ENCODE measurements around the gene NDUFS8. TPM values are rescaled to one million over a fixed set of nuclear protein-coding genes. Genes with fewer than 3 reads are reported as not detected.

Gene NDUFS8
- total and polyA plus RNA-seq, 10 of the 15 experiments (the other 5 are each of a cell fraction or from before 2014, with no cell fraction given): 17.6 to 308 (median 120) TPM

DNA sequence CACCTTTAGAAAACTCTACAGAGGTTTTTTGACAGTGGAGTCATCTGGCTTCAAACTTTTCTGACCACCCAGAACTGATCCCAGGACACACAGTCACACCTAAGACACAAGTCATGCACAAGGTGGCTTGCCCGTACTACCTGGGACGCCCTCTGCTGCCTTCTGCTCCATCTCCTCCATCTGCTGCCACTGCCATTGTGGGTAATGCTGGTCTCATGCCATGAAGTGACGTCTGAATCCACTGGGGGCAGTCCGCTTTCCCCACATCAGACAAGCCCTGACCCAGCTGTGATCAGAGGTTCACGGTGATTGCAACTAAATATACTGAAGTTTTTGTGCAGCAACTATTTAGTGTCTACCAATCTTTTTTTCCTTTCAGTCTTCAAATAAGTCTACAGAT, 5.4 kb upstream of the NDUFS8 start:
- H3K27ac ChIP-seq (ENCODE audit: control insufficient read depth, insufficient read depth): no peak overlapping the region
- no peaks in the 10 kb centered on the region for H3K27me3 ChIP-seq (replicated peaks in 1 of 2; ENCODE audit: control insufficient read depth in 2 of 2, insufficient read depth in 2 of 2, low read length in 1 of 2)
- no peak overlapping the region for H3K4me3 ChIP-seq
- H4K20me1 ChIP-seq (ENCODE audit: control insufficient read depth, insufficient read depth): no peaks in the 10 kb centered on the region
- ChIA-PET CTCF (interaction anchor here (0.6 to 1.3 kb wide), 2 partner anchors 181 to 184 kb away, joined by 3 to 4 read pairs; no protein-coding TSS in a partner anchor), RAD21 (ENCODE audit: unreplicated experiment) (no interaction called here), POLR2A (no interaction called here), SMC1A (ENCODE audit: uncharacterized antibody, unreplicated experiment) (no interaction called here)
- TF ChIP-seq, protein P1, sequence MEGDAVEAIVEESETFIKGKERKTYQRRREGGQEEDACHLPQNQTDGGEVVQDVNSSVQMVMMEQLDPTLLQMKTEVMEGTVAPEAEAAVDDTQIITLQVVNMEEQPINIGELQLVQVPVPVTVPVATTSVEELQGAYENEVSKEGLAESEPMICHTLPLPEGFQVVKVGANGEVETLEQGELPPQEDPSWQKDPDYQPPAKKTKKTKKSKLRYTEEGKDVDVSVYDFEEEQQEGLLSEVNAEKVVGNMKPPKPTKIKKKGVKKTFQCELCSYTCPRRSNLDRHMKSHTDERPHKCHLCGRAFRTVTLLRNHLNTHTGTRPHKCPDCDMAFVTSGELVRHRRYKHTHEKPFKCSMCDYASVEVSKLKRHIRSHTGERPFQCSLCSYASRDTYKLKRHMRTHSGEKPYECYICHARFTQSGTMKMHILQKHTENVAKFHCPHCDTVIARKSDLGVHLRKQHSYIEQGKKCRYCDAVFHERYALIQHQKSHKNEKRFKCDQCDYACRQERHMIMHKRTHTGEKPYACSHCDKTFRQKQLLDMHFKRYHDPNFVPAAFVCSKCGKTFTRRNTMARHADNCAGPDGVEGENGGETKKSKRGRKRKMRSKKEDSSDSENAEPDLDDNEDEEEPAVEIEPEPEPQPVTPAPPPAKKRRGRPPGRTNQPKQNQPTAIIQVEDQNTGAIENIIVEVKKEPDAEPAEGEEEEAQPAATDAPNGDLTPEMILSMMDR (IDR thresholded peaks at IDR 0.05 in 2 of 3, conservative IDR thresholded peaks at IDR 0.05 in 1 of 3; ENCODE audit: control insufficient read depth in 2 of 3, extremely low read depth in 1 of 3, insufficient read depth in 1 of 3, low read depth in 3 of 3, low read length in 3 of 3): peak in 1 of 3 experiments; percentile 20; a peak in 1 of 6 replicates
- TF ChIP-seq, protein P2, sequence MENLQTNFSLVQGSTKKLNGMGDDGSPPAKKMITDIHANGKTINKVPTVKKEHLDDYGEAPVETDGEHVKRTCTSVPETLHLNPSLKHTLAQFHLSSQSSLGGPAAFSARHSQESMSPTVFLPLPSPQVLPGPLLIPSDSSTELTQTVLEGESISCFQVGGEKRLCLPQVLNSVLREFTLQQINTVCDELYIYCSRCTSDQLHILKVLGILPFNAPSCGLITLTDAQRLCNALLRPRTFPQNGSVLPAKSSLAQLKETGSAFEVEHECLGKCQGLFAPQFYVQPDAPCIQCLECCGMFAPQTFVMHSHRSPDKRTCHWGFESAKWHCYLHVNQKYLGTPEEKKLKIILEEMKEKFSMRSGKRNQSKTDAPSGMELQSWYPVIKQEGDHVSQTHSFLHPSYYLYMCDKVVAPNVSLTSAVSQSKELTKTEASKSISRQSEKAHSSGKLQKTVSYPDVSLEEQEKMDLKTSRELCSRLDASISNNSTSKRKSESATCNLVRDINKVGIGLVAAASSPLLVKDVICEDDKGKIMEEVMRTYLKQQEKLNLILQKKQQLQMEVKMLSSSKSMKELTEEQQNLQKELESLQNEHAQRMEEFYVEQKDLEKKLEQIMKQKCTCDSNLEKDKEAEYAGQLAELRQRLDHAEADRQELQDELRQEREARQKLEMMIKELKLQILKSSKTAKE (IDR thresholded peaks at IDR 0.05; ENCODE audit: low read depth, poor library complexity, severe bottlenecking): no peak
- H3K4me2 ChIP-seq (ENCODE audit: control insufficient read depth, insufficient read depth): no peak overlapping the region
- H3K9me3 ChIP-seq (replicated peaks; ENCODE audit: control insufficient read depth, insufficient read depth, low read length): no peaks in the 10 kb centered on the region
- 1% methylated on average over 5 of the region's 5 CpGs for WGBS (ENCODE audit: insufficient coverage, insufficient replicate concordance, low lambda C conversion rate, missing lambda C conversion rate)
- peaks cover 2% of the 10 kb centered on the region for H3K79me2 ChIP-seq (ENCODE audit: control insufficient read depth, insufficient read depth, low read length)
- DNase-seq (ENCODE audit: low read depth, low spot score): no peak
- no peak overlapping the region for H3K9ac ChIP-seq (ENCODE audit: control insufficient read depth, insufficient read depth, low read length)
- intact Hi-C loops (cut with micrococcal nuclease; ENCODE audit: unreplicated experiment): loop anchor here (10.0 kb wide), 1 partner anchor 430 kb away; no protein-coding TSS in a partner anchor
- H3K36me3 ChIP-seq (ENCODE audit: control insufficient read depth in 2 of 2, insufficient read depth in 2 of 2, low read length in 1 of 2): no peaks in the 10 kb centered on the region
- ATAC-seq: peak; percentile 80
- no peak for FAIRE-seq
- BruUV-seq (replicated peaks): no TSS peak
- H2AFZ ChIP-seq (ENCODE audit: control insufficient read depth, low read depth, low read length): no peak overlapping the region
- in situ Hi-C loops (cut with MboI): no loop called here
- H3K4me1 ChIP-seq (ENCODE audit: control insufficient read depth, insufficient read depth, low read length): peaks cover 8% of the 10 kb centered on the region

All from GM12878 (cell line).